Liver (tissue), 9 donors: ENCODE results near the gene OTUD1. TPM values are rescaled to one million over a fixed set of nuclear protein-coding genes. Genes with fewer than 3 reads are reported as not detected.

ENCODE experiments used
- DNase-seq: peaks from one replicate; pipeline ENCODE4 v3.0.0-alpha.2; 2017; ENCODE audit warnings: low spot score
- H3K27ac ChIP-seq, 2 donors: one replicate each; pipeline ENCODE4 v1.7.0; 2013; ENCODE audit warnings: inconsistent platforms in 2 of 2, low read length in 2 of 2, control low read depth in 1 of 2, low read depth in 1 of 2, mild to moderate bottlenecking in 1 of 2
- H3K27me3 ChIP-seq, 4 donors: one replicate each; pipeline versions ENCODE4 v1.6.1 to v1.7.0; 2013; ENCODE audit warnings: low read length in 3 of 4, inconsistent platforms in 1 of 4, mild to moderate bottlenecking in 1 of 4, moderate library complexity in 1 of 4; ENCODE audit not compliant: control insufficient read depth in 4 of 4, insufficient read depth in 4 of 4
- H3K36me3 ChIP-seq, 4 donors: one replicate each; pipeline versions ENCODE4 v1.6.1 to v1.7.0; 2013; ENCODE audit warnings: low read length in 3 of 4, mild to moderate bottlenecking in 3 of 4, low read depth in 1 of 4, moderate library complexity in 1 of 4; ENCODE audit not compliant: control insufficient read depth in 4 of 4, insufficient read depth in 3 of 4
- H3K4me1 ChIP-seq, 4 donors: one replicate each; pipeline versions ENCODE4 v1.6.1 to v1.7.0; 2013; ENCODE audit warnings: low read length in 3 of 4, mild to moderate bottlenecking in 3 of 4, moderate library complexity in 1 of 4; ENCODE audit not compliant: control insufficient read depth in 4 of 4, insufficient read depth in 4 of 4
- H3K4me3 ChIP-seq, 3 donors: one replicate each; pipeline versions ENCODE4 v1.6.1 to v1.7.0; 2013; ENCODE audit warnings: low read length in 3 of 3, control low read depth in 1 of 3, low read depth in 1 of 3, mild to moderate bottlenecking in 1 of 3
- H3K9ac ChIP-seq, 2 donors: one replicate each; pipeline ENCODE4 v1.7.0; 2013; ENCODE audit warnings: low read length in 2 of 2, mild to moderate bottlenecking in 2 of 2, moderate library complexity in 2 of 2, control low read depth in 1 of 2, low read depth in 1 of 2
- H3K9me3 ChIP-seq, 4 donors: one replicate each; pipeline versions ENCODE4 v1.6.1 to v1.7.0; 2013; ENCODE audit warnings: low read length in 3 of 4; ENCODE audit not compliant: control insufficient read depth in 4 of 4
- ATF3 ChIP-seq: IDR thresholded peaks from 2 replicates; pipeline ENCODE4 v1.6.1; 2016; ENCODE audit warnings: antibody characterized with exemption
- EGR1 ChIP-seq, 2 donors: IDR thresholded peaks; 2 replicates each; pipeline ENCODE4 v1.6.1; 2016 to 2018; ENCODE audit warnings: antibody characterized with exemption in 2 of 2, low read depth in 2 of 2
- FOXA1 ChIP-seq: IDR thresholded peaks from 2 replicates; pipeline ENCODE4 v1.6.1; 2016; ENCODE audit warnings: antibody characterized with exemption
- FOXA2 ChIP-seq: IDR thresholded peaks from 2 replicates; pipeline ENCODE4 v1.6.1; 2016; ENCODE audit warnings: antibody characterized with exemption
- GABPA ChIP-seq, 2 donors: IDR thresholded peaks in 1 of 2; conservative IDR thresholded peaks in 1 of 2; 2 replicates each; pipeline ENCODE4 v1.6.1; 2016; ENCODE audit warnings: antibody characterized with exemption in 2 of 2, mild to moderate bottlenecking in 1 of 2, moderate library complexity in 1 of 2
- HNF4A ChIP-seq, 2 donors: conservative IDR thresholded peaks; 2 replicates each; pipeline ENCODE4 v1.6.1; 2016; ENCODE audit warnings: antibody characterized with exemption in 2 of 2, mild to moderate bottlenecking in 2 of 2
- HNF4G ChIP-seq: IDR thresholded peaks from 2 replicates; pipeline ENCODE4 v1.6.1; 2016; ENCODE audit warnings: antibody characterized with exemption
- JUND ChIP-seq, 2 donors: IDR thresholded peaks; 2 replicates each; pipeline ENCODE4 v1.6.1; 2016; ENCODE audit warnings: antibody characterized with exemption in 2 of 2
- MAX ChIP-seq: IDR thresholded peaks from 2 replicates; pipeline ENCODE4 v1.6.1; 2016; ENCODE audit warnings: antibody characterized with exemption
- NR2F2 ChIP-seq: IDR thresholded peaks from 2 replicates; pipeline ENCODE4 v1.6.1; 2016; ENCODE audit warnings: antibody characterized with exemption
- REST ChIP-seq: IDR thresholded peaks from 2 replicates; pipeline ENCODE4 v1.6.1; 2016; ENCODE audit warnings: antibody characterized with exemption, mild to moderate bottlenecking
- RXRA ChIP-seq, 2 donors: IDR thresholded peaks; 2 replicates each; pipeline ENCODE4 v1.6.1; 2017 to 2018; ENCODE audit warnings: antibody characterized with exemption in 2 of 2, mild to moderate bottlenecking in 1 of 2
- SP1 ChIP-seq: IDR thresholded peaks from 2 replicates; pipeline ENCODE4 v1.6.1; 2018; ENCODE audit warnings: antibody characterized with exemption, mild to moderate bottlenecking
- TAF1 ChIP-seq: conservative IDR thresholded peaks from 2 replicates; pipeline ENCODE4 v1.6.1; 2016; ENCODE audit warnings: antibody characterized with exemption, mild to moderate bottlenecking
- YY1 ChIP-seq: IDR thresholded peaks from 2 replicates; pipeline ENCODE4 v1.6.1; 2016; ENCODE audit warnings: antibody characterized with exemption, mild to moderate bottlenecking
- WGBS: extraction: QIAGEN DNeasy Blood & Tissue Kit; methylation state at CpG from one replicate; pipeline ENCODE4 v1.1.7; 2013; 5-methylcytosine and 5-hydroxymethylcytosine counted together
- polyA plus RNA-seq, 2 donors: library from polyadenylated mRNA; stranded (reverse) in 1 of 2; unstranded in 1 of 2; fragments of 200-250 nt in 1 of 2; fragments of >200 nt in 1 of 2; fragmentation: Nextera tagmentation in 1 of 2; extraction: Ambion mirVana in 1 of 2; gene quantifications; one replicate each; pipeline versions ENCODE4 v1.2.1 to v1.2.3, GENCODE V29; 2013 to 2015
- total RNA-seq, 2 donors: library from RNA; depleted of rRNA; stranded (reverse); fragments of >200 nt; gene quantifications; one replicate each; pipeline ENCODE4 v1.2.3, GENCODE V29; 2014
- TF ChIP-seq, protein P1 (sequence below): fragments of 150-350 bp; IDR thresholded peaks from 2 replicates; pipeline ENCODE4 v1.5.1; 2017; ENCODE audit warnings: improper control_type of control experiment, low read depth, low read length; ENCODE audit not compliant: missing input control
- TF ChIP-seq, protein P2 (sequence below): IDR thresholded peaks from 2 replicates; pipeline ENCODE4 v1.6.1; 2016; ENCODE audit warnings: antibody characterized with exemption
- donor health status: healthy.
- donor health status: healthy.
- donor health status: healthy.
- donor health status: healthy.
- donor health status: healthy.

Gene OTUD1
- total and polyA plus RNA-seq, 4 donors, result 1.5 to 5.9 (median 2.9) TPM

GRCh38 chr10:23413629-23414089 lies 25.2 kb upstream of the OTUD1 start:
- Histone ChIP-seq H3K27me3 (no peaks in the 10 kb centered on the region), H3K9me3 (no peaks in the 10 kb centered on the region), H3K9ac (no peak overlapping the region), H3K4me1 (no peaks in the 10 kb centered on the region), H3K36me3 (no peaks in the 10 kb centered on the region), H3K27ac (no peak overlapping the region), H3K4me3 (no peak overlapping the region)
- WGBS, result 71% methylated on average over 5 of the region's 5 CpGs
- TF ChIP-seq MAX (no peak), GABPA (IDR thresholded peaks at IDR 0.05 in 1 of 2, conservative IDR thresholded peaks at IDR 0.05 in 1 of 2) (no peak), HNF4G (no peak), ATF3 (no peak), FOXA1 (no peak), FOXA2 (no peak), EGR1 (IDR thresholded peaks at IDR 0.05; ENCODE audit: low read depth in 2 of 2) (no peak), SP1 (no peak), YY1 (no peak), NR2F2 (no peak), JUND (IDR thresholded peaks at IDR 0.05) (no peak), REST (no peak), TAF1 (no peak)
- TF ChIP-seq, protein P1, sequence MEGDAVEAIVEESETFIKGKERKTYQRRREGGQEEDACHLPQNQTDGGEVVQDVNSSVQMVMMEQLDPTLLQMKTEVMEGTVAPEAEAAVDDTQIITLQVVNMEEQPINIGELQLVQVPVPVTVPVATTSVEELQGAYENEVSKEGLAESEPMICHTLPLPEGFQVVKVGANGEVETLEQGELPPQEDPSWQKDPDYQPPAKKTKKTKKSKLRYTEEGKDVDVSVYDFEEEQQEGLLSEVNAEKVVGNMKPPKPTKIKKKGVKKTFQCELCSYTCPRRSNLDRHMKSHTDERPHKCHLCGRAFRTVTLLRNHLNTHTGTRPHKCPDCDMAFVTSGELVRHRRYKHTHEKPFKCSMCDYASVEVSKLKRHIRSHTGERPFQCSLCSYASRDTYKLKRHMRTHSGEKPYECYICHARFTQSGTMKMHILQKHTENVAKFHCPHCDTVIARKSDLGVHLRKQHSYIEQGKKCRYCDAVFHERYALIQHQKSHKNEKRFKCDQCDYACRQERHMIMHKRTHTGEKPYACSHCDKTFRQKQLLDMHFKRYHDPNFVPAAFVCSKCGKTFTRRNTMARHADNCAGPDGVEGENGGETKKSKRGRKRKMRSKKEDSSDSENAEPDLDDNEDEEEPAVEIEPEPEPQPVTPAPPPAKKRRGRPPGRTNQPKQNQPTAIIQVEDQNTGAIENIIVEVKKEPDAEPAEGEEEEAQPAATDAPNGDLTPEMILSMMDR, result no peak
- TF ChIP-seq, protein P2, sequence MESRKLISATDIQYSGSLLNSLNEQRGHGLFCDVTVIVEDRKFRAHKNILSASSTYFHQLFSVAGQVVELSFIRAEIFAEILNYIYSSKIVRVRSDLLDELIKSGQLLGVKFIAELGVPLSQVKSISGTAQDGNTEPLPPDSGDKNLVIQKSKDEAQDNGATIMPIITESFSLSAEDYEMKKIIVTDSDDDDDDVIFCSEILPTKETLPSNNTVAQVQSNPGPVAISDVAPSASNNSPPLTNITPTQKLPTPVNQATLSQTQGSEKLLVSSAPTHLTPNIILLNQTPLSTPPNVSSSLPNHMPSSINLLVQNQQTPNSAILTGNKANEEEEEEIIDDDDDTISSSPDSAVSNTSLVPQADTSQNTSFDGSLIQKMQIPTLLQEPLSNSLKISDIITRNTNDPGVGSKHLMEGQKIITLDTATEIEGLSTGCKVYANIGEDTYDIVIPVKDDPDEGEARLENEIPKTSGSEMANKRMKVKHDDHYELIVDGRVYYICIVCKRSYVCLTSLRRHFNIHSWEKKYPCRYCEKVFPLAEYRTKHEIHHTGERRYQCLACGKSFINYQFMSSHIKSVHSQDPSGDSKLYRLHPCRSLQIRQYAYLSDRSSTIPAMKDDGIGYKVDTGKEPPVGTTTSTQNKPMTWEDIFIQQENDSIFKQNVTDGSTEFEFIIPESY, result no peak
- DNase-seq, result no peak

- Histone ChIP-seq H3K4me3 (no peak overlapping the region), H3K27me3 (no peaks in the 10 kb centered on the region), H3K27ac (no peak overlapping the region), H3K4me1 (no peaks in the 10 kb centered on the region), H3K9me3 (no peaks in the 10 kb centered on the region), H3K36me3 (no peaks in the 10 kb centered on the region), H3K9ac (no peak overlapping the region)
- DNase-seq, result no peak
- TF ChIP-seq YY1, result no peak
- no peak for TF ChIP-seq HNF4A (conservative IDR thresholded peaks at IDR 0.05)
- no peak for TF ChIP-seq HNF4G
- no peak for TF ChIP-seq FOXA1
- TF ChIP-seq REST, result no peak
- TF ChIP-seq GABPA (IDR thresholded peaks at IDR 0.05 in 1 of 2, conservative IDR thresholded peaks at IDR 0.05 in 1 of 2), result no peak
- no peak for TF ChIP-seq JUND (IDR thresholded peaks at IDR 0.05)
- TF ChIP-seq RXRA (IDR thresholded peaks at IDR 0.05), result no peak
- no peak for TF ChIP-seq FOXA2
- WGBS, result 88% methylated on average over 2 of the region's 2 CpGs
These were observed 24.2 kb upstream of the OTUD1 start for GRCh38 chr10:23414658-23415057.
